NCI-H2107 treated with DMSO at 0.1 percent for 48 hours (cell line): Measurements from ENCODE around the gene APBA2.
A peak's percentile ranks its signal among the peaks of the same experiment; 100 is the strongest.

Source experiments
- DNase-seq: peaks from one replicate; lab custom pipeline; 2025; ENCODE audit not compliant: unreplicated experiment; lab: John Stamatoyannopoulos, UW

APBA2 gene

GRCh38 chr15:29097971-29098370, 212.2 kb downstream of the APBA2 start:
- no peak for DNase-seq

DNA sequence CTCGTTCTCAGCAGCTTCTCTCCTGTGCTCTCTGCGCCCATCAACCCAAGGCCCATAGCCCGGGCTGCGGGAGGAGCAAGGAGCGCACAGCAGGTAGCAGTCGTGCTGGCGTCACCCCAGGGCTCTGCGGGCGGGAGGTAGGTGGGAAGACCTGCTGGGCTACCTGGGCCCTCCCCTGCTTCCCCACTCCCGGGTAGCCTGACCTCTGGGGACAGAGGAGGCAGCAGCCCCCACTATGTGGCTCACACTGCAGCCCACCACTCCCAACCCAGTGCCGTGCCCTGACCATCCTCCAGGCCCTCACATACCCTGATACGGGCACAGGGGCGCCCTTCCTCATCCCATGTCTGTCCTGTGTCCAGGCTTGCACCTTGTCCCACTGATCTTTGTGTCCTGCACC, 212.9 kb downstream of the APBA2 start:
- no peak for DNase-seq

DNA sequence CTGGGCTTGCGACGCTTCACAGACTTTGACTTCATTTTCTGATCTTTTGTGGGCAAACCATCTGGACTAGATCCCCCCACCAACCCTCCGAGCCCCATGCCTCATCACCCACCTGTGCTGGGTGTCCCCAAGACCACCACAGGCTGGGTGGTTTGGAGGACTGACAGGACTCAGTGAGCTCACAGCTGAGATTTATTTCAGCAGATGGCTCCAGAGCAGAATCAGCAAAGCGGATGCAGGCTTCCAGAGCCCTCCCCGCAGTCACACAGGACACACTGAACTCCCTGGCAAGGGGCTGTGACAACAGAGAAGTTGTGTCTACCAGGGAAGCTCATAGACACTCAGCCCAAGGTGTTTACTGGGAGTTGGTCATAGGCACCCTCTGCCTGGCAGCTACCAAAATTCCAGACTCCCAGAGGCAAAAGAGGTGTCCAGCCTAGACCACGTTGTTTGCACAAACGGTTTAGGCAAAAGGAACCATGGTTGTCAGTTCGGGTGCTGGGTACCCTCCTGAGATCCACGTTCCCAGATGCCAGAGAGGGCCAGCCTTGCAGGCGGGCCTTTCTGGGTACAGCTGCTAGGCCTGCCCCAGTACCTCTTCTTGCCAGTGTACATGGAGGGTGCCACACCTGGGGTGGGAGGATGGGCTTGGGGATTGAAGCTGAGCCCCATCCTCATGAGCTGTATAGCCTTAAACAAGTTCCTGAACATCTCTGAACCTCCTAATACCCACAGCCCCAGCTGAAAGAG, 213.5 kb downstream of the APBA2 start:
- no peak for DNase-seq

DNA sequence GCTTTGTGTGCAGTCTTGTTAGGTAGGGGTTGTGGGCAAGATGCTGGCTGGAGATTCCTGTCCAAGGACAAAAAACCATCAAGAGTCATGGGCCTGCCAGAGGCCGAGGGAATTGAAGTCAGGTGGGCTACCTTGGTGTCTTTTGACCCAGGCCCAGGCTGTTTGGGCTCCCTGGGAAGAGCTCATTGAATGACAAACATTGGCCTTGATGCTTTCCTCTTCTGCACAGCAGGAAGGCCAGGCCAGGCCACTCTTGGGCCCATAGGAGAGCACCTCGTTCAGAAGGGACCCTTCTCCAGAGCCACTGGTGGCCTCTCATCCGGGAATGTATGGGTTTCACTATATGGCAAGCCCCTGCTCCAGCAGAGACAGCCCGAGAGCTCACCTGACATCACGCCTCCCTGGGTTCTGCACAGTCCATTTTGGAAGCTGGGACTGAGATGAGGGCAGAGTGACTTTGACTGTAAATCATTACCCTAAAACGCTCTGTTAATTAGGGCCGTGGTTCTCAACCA, 214.8 kb downstream of the APBA2 start:
- no peak for DNase-seq

GRCh38 chr15:29101491-29101890, 215.7 kb downstream of the APBA2 start:
- no peak for DNase-seq

GRCh38 chr15:29102173-29102794, 216.5 kb downstream of the APBA2 start:
- DNase-seq: peak; percentile 6

- no peak for DNase-seq
Observed at GRCh38 chr15:29102911-29103823, 217.4 kb downstream of the APBA2 start.

GRCh38 chr15:29103824-29104565, 218.2 kb downstream of the APBA2 start:
- DNase-seq: no peak

GRCh38 chr15:29104566-29104880, 218.7 kb downstream of the APBA2 start:
- DNase-seq: no peak

GRCh38 chr15:29105151-29105854, 219.5 kb downstream of the APBA2 start:
- no peak for DNase-seq

GRCh38 chr15:29106116-29106515, 220.3 kb downstream of the APBA2 start:
- no peak for DNase-seq

DNA sequence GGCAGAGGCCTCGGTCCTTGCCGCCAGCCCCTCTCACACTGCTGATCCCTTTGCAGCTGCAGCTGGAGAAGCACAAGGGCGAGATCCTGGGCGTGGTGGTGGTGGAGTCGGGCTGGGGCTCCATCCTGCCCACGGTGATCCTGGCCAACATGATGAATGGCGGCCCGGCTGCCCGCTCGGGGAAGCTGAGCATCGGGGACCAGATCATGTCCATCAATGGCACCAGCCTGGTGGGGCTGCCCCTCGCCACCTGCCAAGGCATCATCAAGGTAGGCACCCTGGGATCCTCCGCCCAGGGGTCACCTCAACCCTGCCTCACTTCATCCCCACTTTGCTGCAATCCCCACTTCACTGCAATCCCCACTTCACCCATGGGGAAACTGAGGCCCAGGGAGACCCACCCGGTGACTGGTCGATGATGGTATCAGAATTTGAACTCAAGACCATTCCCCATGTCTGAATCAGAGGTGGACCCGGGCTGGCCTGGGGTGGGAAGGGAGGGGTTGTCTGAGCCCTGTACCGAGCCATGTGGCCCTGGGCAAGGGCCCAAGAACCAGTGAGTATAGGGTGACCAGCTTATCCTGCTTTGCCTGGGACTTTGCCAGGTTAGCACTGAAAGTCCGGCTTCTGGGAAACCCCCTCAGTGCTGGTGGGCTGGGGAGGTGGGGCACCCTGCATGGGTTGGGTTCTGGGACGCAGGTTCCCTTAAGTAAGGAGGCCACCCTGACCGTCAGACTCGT, 220.9 kb downstream of the APBA2 start:
- no peak for DNase-seq

- no peak for DNase-seq
Observed at GRCh38 chr15:29107291-29107890, 221.6 kb downstream of the APBA2 start.

GRCh38 chr15:29107971-29108645, 222.3 kb downstream of the APBA2 start:
- no peak for DNase-seq

- DNase-seq: no peak
Observed at GRCh38 chr15:29109762-29110161, 224.0 kb downstream of the APBA2 start.

DNA sequence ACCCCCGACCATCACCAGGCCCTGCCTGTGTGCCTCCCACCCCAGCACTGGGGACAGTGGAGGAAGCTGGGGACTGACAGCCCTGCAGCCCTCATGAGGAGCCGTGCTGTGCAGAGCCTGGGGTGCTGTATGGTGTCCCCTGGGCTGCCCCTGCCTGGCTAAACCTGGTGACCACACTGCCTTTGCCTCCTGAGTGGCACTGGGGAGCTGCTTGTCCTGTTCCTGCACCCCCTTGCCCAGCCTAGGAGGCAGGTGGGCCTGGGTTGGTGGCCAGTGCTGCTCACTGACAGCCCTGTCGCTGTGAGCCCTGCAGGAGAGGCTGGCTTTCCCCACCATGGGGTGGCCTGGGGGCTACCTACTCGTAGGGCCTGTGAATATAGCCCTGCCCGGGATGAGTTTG, 224.4 kb downstream of the APBA2 start:
- no peak for DNase-seq

- no peak for DNase-seq
Observed at GRCh38 chr15:29110733-29111132, 225.0 kb downstream of the APBA2 start.

- no peak for DNase-seq
Observed at GRCh38 chr15:29111705-29112281, 226.0 kb downstream of the APBA2 start.
